Measurements from ENCODE around the gene MCC. TPM values are rescaled to one million over a fixed set of nuclear protein-coding genes. Genes with fewer than 3 reads are reported as not detected.

The MCC gene
- polyA plus RNA-seq, 2 of the 4 experiments (the other 2 are of a cell fraction), result 0.09 to 0.10 TPM

GRCh38 chr5:113059232-113060040, 428.8 kb downstream of the MCC start:
- POLR2A ChIA-PET, result no interaction called here
- CTCF ChIA-PET, result interaction anchor here (1.2 kb wide), 1 partner anchor 63 kb away, joined by 5 read pairs; no protein-coding TSS in a partner anchor
- Histone ChIP-seq H3K4me1 (no peaks in the 10 kb centered on the region), H3K27ac (no peak overlapping the region), H3K9me3 (no peaks in the 10 kb centered on the region), H3K4me2 (no peak overlapping the region), H3K4me3 (no peak overlapping the region)
- DNase-seq (ENCODE audit: low read depth in 1 of 2, low spot score in 1 of 2), result no peak
- ATAC-seq, result no peak
- TF ChIP-seq HMGXB4 (CRISPR knock-in tag; IDR thresholded peaks at IDR 0.05; ENCODE audit: borderline replicate concordance), result no peak
- no peak for TF ChIP-seq RCOR1 (IDR thresholded peaks at IDR 0.05; ENCODE audit: low read depth, low read length)
- TF ChIP-seq EP300 (IDR thresholded peaks at IDR 0.05), result no peak
- TF ChIP-seq CBX2 (IDR thresholded peaks at IDR 0.05; ENCODE audit: borderline replicate concordance, low read depth), result no peak
- no peak for TF ChIP-seq ZSCAN20 (CRISPR knock-in tag; IDR thresholded peaks at IDR 0.05)
- no peak for TF ChIP-seq POLR2A (IDR thresholded peaks at IDR 0.05; ENCODE audit: low read length)
- no peak for TF ChIP-seq CHD4 (IDR thresholded peaks at IDR 0.05; ENCODE audit: borderline replicate concordance)
- no peak for TF ChIP-seq ZC3H11A (IDR thresholded peaks at IDR 0.05)
- TF ChIP-seq E2F6 (IDR thresholded peaks at IDR 0.05; ENCODE audit: borderline replicate concordance, low read depth), result no peak
- no peak for TF ChIP-seq RARB (CRISPR knock-in tag; IDR thresholded peaks at IDR 0.05)
- TF ChIP-seq NPAS2 (CRISPR knock-in tag; IDR thresholded peaks at IDR 0.05; ENCODE audit: borderline replicate concordance), result no peak
- TF ChIP-seq ZNF302 (CRISPR knock-in tag; IDR thresholded peaks at IDR 0.05), result no peak
- TF ChIP-seq, protein P1, sequence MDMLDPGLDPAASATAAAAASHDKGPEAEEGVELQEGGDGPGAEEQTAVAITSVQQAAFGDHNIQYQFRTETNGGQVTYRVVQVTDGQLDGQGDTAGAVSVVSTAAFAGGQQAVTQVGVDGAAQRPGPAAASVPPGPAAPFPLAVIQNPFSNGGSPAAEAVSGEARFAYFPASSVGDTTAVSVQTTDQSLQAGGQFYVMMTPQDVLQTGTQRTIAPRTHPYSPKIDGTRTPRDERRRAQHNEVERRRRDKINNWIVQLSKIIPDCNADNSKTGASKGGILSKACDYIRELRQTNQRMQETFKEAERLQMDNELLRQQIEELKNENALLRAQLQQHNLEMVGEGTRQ (IDR thresholded peaks at IDR 0.05), result no peak
- TF ChIP-seq SREBF2 (IDR thresholded peaks at IDR 0.05), result no peak
- TF ChIP-seq HOXB5 (CRISPR knock-in tag; IDR thresholded peaks at IDR 0.05), result no peak
- WGBS (ENCODE audit: missing lambda C conversion rate), result 67% methylated on average over 19 of the region's 19 CpGs
- no peak for FAIRE-seq

- no peak overlapping the region for H3K27ac ChIP-seq
- no peak for TF ChIP-seq POLR2A (IDR thresholded peaks at IDR 0.05; ENCODE audit: low read length)
- TF ChIP-seq MAFK (IDR thresholded peaks at IDR 0.05; ENCODE audit: partially characterized antibody), result no peak
- no peak for TF ChIP-seq POLR2AphosphoS2 (conservative IDR thresholded peaks at IDR 0.05; ENCODE audit: low read length)
- no peak for TF ChIP-seq E2F6 (IDR thresholded peaks at IDR 0.05; ENCODE audit: borderline replicate concordance, low read depth)
- no peak for TF ChIP-seq SMC3 (IDR thresholded peaks at IDR 0.05)
- no peak for TF ChIP-seq SREBF2 (IDR thresholded peaks at IDR 0.05)
- no peak for TF ChIP-seq HEYL (CRISPR knock-in tag; IDR thresholded peaks at IDR 0.05)
- no peak for TF ChIP-seq ELK1 (IDR thresholded peaks at IDR 0.05; ENCODE audit: low read depth, low read length)
- no peak for TF ChIP-seq EP300 (IDR thresholded peaks at IDR 0.05)
- TF ChIP-seq RFX5 (IDR thresholded peaks at IDR 0.05), result no peak
- no peak overlapping the region for H3K4me2 ChIP-seq
- H3K4me3 ChIP-seq, result no peak overlapping the region
- H3K9me3 ChIP-seq, result no peaks in the 10 kb centered on the region
- ChIA-PET CTCF (interaction anchor here (0.9 to 1.2 kb wide), 2 partner anchors 17 to 63 kb away, joined by 3 to 5 read pairs; no protein-coding TSS in a partner anchor), POLR2A (no interaction called here)
- H3K4me1 ChIP-seq, result no peaks in the 10 kb centered on the region
- DNase-seq (ENCODE audit: low read depth in 1 of 2, low spot score in 1 of 2) (no peak), FAIRE-seq (no peak), ATAC-seq (no peak)
- WGBS (ENCODE audit: missing lambda C conversion rate), result 76% methylated on average over 6 of the region's 6 CpGs
Measured at GRCh38 chr5:113058706-113059226, 429.5 kb downstream of the MCC start.

Measured in A549 (cell line).